SK-N-SH (cell line): ENCODE results near the gene LRMDA. TPM values are rescaled to one million over a fixed set of nuclear protein-coding genes. Genes with fewer than 3 reads are reported as not detected.

ENCODE experiments used
- CTCF ChIA-PET: fragments of 300-600, 350-600 bp; formaldehyde crosslinking; extraction: SDS; loops from one replicate; lab custom pipeline; 2021; lab: Yijun Ruan, JAX
- POLR2A ChIA-PET: fragments of 350-600 bp; sonication (Branson Sonifier 250); formaldehyde crosslinking; extraction: SDS; loops from one replicate; lab custom pipeline; 2020; ENCODE audit warnings: antibody characterized with exemption, inconsistent platforms; lab: Yijun Ruan, JAX
- DNase-seq: peaks from one replicate; pipeline ENCODE4 v3.0.0; 2012
- H2AFZ ChIP-seq: fragments of 200-600 bp; sonication (generic); 2 replicates; pipeline ENCODE4 v1.8.1; 2016; ENCODE audit warnings: antibody characterized with exemption, mild to moderate bottlenecking, low read depth
- H3F3A ChIP-seq: fragments of 200-600 bp; sonication (generic); replicated peaks from 2 replicates; pipeline ENCODE3; 2016; ENCODE audit warnings: antibody characterized with exemption, mild to moderate bottlenecking; ENCODE audit not compliant: insufficient read depth
- H3K27ac ChIP-seq, 2 experiments: fragments of 200-500 bp in 1 of 2; fragments of 200-600 bp in 1 of 2; sonication (Bioruptor generic) in 1 of 2; sonication (generic), shearing (Covaris generic) in 1 of 2; 2 replicates each; pipeline versions ENCODE4 v1.5.1 to v1.6.1; 2014 to 2016; ENCODE audit warnings: low read depth in 2 of 2, inconsistent platforms in 1 of 2, low read length in 1 of 2, mild to moderate bottlenecking in 1 of 2, mixed read lengths in 1 of 2
- H3K27me3 ChIP-seq: fragments of 200-600 bp; sonication (generic), shearing (Covaris generic); 2 replicates; pipeline ENCODE4 v1.6.1; 2016; ENCODE audit warnings: mixed run types; ENCODE audit not compliant: insufficient read depth
- H3K36me3 ChIP-seq, 2 experiments: fragments of 200-500 bp in 1 of 2; fragments of 200-600 bp in 1 of 2; sonication (Bioruptor generic) in 1 of 2; sonication (generic) in 1 of 2; replicated peaks in 1 of 2; 2 replicates each; pipeline versions ENCODE3 to v1.5.1; 2014 to 2016; ENCODE audit warnings: low read length in 1 of 2, mild to moderate bottlenecking in 1 of 2; ENCODE audit not compliant: insufficient read depth in 2 of 2, control insufficient read depth in 1 of 2
- H3K4me1 ChIP-seq, 2 experiments: fragments of 200-500 bp in 1 of 2; fragments of 200-600 bp in 1 of 2; sonication (Bioruptor generic) in 1 of 2; sonication (generic), shearing (Covaris generic) in 1 of 2; 2 replicates each; pipeline versions ENCODE4 v1.5.1 to v1.6.1; 2014 to 2016; ENCODE audit warnings: low read depth in 1 of 2, low read length in 1 of 2, mixed run types in 1 of 2; ENCODE audit not compliant: insufficient read depth in 2 of 2, control insufficient read depth in 1 of 2
- H3K4me2 ChIP-seq: fragments of 200-600 bp; sonication (generic), shearing (Covaris generic); 2 replicates; pipeline ENCODE4 v1.6.1; 2017; ENCODE audit warnings: mixed run types
- H3K4me3 ChIP-seq, 2 experiments: fragments of 200-500 bp in 1 of 2; fragments of 200-600 bp in 1 of 2; sonication (Bioruptor generic) in 1 of 2; sonication (generic), shearing (Covaris generic) in 1 of 2; 2 replicates each; pipeline versions ENCODE4 v1.5.1 to v1.8.1; 2014 to 2016; ENCODE audit warnings: low read depth in 2 of 2, inconsistent platforms in 1 of 2, low read length in 1 of 2, mild to moderate bottlenecking in 1 of 2, mixed read lengths in 1 of 2, moderate library complexity in 1 of 2
- H3K79me2 ChIP-seq: fragments of 200-600 bp; sonication (generic); 2 replicates; pipeline ENCODE4 v1.8.1; 2017; ENCODE audit warnings: mild to moderate bottlenecking; ENCODE audit not compliant: insufficient read depth
- H3K9ac ChIP-seq: fragments of 200-600 bp; sonication (generic); 2 replicates; pipeline ENCODE4 v1.6.1; 2017; ENCODE audit warnings: mixed run types
- H3K9me2 ChIP-seq: fragments of 200-600 bp; sonication (generic); 2 replicates; pipeline ENCODE4 v1.6.1; 2017; ENCODE audit warnings: mixed run types
- H3K9me3 ChIP-seq: fragments of 200-600 bp; sonication (generic); 2 replicates; pipeline ENCODE4 v1.6.1; 2017; ENCODE audit warnings: mixed run types, mild to moderate bottlenecking, moderate library complexity
- H4K20me1 ChIP-seq: fragments of 200-600 bp; sonication (generic); 2 replicates; pipeline ENCODE4 v1.6.1; 2017; ENCODE audit warnings: mild to moderate bottlenecking, mixed run types; ENCODE audit not compliant: insufficient read depth
- CHD2 ChIP-seq: fragments of 150-350 bp; IDR thresholded peaks from 2 replicates; pipeline ENCODE4 v1.6.1; 2018; ENCODE audit warnings: low read length; ENCODE audit not compliant: partially characterized antibody
- GABPA ChIP-seq: IDR thresholded peaks from 2 replicates; pipeline ENCODE4 v1.4.0; 2012; ENCODE audit warnings: low read depth, mild to moderate bottlenecking
- IRF3 ChIP-seq: fragments of 150-350 bp; IDR thresholded peaks from 2 replicates; pipeline ENCODE4 v1.6.1; 2016; ENCODE audit warnings: mild to moderate bottlenecking, low read depth, low read length
- JUND ChIP-seq: IDR thresholded peaks from 2 replicates; pipeline ENCODE4 v1.4.0; 2012
- MXI1 ChIP-seq: IDR thresholded peaks from 2 replicates; pipeline ENCODE4 v1.6.1; 2012; ENCODE audit warnings: mild to moderate bottlenecking, low read depth, low read length, improper control_type of control experiment
- POLR2AphosphoS5 ChIP-seq: IDR thresholded peaks from 2 replicates; pipeline ENCODE4 v1.6.1; 2012; ENCODE audit warnings: low read depth, low read length
- RAD21 ChIP-seq: IDR thresholded peaks from 2 replicates; pipeline ENCODE4 v1.6.1; 2012; ENCODE audit warnings: mild to moderate bottlenecking, low read length
- TAF1 ChIP-seq: IDR thresholded peaks from 2 replicates; pipeline ENCODE4 v1.6.1; 2012; ENCODE audit warnings: low read depth, mild to moderate bottlenecking, low read length, moderate library complexity, borderline replicate concordance
- TCF12 ChIP-seq: IDR thresholded peaks from 2 replicates; pipeline ENCODE4 v1.4.0; 2012
- ZBTB33 ChIP-seq: IDR thresholded peaks from 2 replicates; pipeline ENCODE4 v1.4.0; 2012; ENCODE audit warnings: low read depth, borderline replicate concordance
- WGBS: methylation state at CpG from one replicate; pipeline ENCODE4 v1.1.6; 2017; ENCODE audit warnings: low lambda C conversion rate; 5-methylcytosine and 5-hydroxymethylcytosine counted together
- polyA plus RNA-seq, 3 experiments: library from polyadenylated mRNA; depleted of rRNA; stranded (reverse); fragments of >200 nt; gene quantifications; 2 replicates each; pipeline ENCODE4 v1.2.3, GENCODE V29; 2012
- TF ChIP-seq, protein P1 (sequence below): IDR thresholded peaks from 2 replicates; pipeline ENCODE4 v1.6.1; 2012; ENCODE audit warnings: mild to moderate bottlenecking, low read depth, low read length, moderate library complexity
- TF ChIP-seq, protein P2 (sequence below): fragments of 200-600 bp; sonication (generic); IDR thresholded peaks from 2 replicates; pipeline ENCODE4 v1.6.1; 2017; ENCODE audit warnings: antibody characterized with exemption, mild to moderate bottlenecking, moderate library complexity

Gene LRMDA
- polyA plus RNA-seq, 1 of the 3 experiments (the other 2 are of a cell fraction): 0.95 TPM

- Histone ChIP-seq H3K9me3 (no peaks in the 10 kb centered on the region), H3F3A (no peaks in the 10 kb centered on the region), H3K4me2 (no peak overlapping the region), H3K4me3 (no peak overlapping the region), H3K9me2 (no peaks in the 10 kb centered on the region), H3K79me2 (no peaks in the 10 kb centered on the region), H3K36me3 (no peaks in the 10 kb centered on the region), H3K27ac (no peak overlapping the region), H3K27me3 (no peaks in the 10 kb centered on the region), H3K4me1 (peaks cover 0 to 2% of the 10 kb centered on the region in 2 experiments; a peak in 2 of 4 replicates), H4K20me1 (no peaks in the 10 kb centered on the region), H3K9ac (no peak overlapping the region)
- no peak for DNase-seq
- POLR2A ChIA-PET: no interaction called here
- WGBS: 85% methylated on average over 1 of the region's 1 CpG
- CTCF ChIA-PET: interaction anchor here (1.0 kb wide), 1 partner anchor 794 kb away, joined by 3 read pairs; no protein-coding TSS in a partner anchor
- TF ChIP-seq TAF1 (no peak), MXI1 (no peak), GABPA (no peak), ZBTB33 (no peak), IRF3 (no peak), POLR2AphosphoS5 (no peak), RAD21 (no peak), CHD2 (no peak), JUND (no peak), TCF12 (no peak)
- TF ChIP-seq, protein P1, sequence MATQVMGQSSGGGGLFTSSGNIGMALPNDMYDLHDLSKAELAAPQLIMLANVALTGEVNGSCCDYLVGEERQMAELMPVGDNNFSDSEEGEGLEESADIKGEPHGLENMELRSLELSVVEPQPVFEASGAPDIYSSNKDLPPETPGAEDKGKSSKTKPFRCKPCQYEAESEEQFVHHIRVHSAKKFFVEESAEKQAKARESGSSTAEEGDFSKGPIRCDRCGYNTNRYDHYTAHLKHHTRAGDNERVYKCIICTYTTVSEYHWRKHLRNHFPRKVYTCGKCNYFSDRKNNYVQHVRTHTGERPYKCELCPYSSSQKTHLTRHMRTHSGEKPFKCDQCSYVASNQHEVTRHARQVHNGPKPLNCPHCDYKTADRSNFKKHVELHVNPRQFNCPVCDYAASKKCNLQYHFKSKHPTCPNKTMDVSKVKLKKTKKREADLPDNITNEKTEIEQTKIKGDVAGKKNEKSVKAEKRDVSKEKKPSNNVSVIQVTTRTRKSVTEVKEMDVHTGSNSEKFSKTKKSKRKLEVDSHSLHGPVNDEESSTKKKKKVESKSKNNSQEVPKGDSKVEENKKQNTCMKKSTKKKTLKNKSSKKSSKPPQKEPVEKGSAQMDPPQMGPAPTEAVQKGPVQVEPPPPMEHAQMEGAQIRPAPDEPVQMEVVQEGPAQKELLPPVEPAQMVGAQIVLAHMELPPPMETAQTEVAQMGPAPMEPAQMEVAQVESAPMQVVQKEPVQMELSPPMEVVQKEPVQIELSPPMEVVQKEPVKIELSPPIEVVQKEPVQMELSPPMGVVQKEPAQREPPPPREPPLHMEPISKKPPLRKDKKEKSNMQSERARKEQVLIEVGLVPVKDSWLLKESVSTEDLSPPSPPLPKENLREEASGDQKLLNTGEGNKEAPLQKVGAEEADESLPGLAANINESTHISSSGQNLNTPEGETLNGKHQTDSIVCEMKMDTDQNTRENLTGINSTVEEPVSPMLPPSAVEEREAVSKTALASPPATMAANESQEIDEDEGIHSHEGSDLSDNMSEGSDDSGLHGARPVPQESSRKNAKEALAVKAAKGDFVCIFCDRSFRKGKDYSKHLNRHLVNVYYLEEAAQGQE: no peak
- TF ChIP-seq, protein P2, sequence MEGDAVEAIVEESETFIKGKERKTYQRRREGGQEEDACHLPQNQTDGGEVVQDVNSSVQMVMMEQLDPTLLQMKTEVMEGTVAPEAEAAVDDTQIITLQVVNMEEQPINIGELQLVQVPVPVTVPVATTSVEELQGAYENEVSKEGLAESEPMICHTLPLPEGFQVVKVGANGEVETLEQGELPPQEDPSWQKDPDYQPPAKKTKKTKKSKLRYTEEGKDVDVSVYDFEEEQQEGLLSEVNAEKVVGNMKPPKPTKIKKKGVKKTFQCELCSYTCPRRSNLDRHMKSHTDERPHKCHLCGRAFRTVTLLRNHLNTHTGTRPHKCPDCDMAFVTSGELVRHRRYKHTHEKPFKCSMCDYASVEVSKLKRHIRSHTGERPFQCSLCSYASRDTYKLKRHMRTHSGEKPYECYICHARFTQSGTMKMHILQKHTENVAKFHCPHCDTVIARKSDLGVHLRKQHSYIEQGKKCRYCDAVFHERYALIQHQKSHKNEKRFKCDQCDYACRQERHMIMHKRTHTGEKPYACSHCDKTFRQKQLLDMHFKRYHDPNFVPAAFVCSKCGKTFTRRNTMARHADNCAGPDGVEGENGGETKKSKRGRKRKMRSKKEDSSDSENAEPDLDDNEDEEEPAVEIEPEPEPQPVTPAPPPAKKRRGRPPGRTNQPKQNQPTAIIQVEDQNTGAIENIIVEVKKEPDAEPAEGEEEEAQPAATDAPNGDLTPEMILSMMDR: no peak
- TF ChIP-seq, all 33 proteins: peak for 0
- H2AFZ ChIP-seq: no peak overlapping the region
Observed at GRCh38 chr10:76191336-76191735, 759.9 kb downstream of the LRMDA start.
